D341Med (cell line): ENCODE measurements around the gene ZNF467.

ENCODE experiments used
- DNase-seq: peaks from one replicate; pipeline ENCODE4 v3.0.0; 2012; ENCODE audit warnings: low spot score

The ZNF467 gene

GRCh38 chr7:149748076-149748874 lies 25.1 kb downstream of the ZNF467 start:
- no peak for DNase-seq

- DNase-seq = no peak
Measured at GRCh38 chr7:149743476-149744255, 29.7 kb downstream of the ZNF467 start.

- DNase-seq = peak; percentile 85
Measured at GRCh38 chr7:149742075-149742701, 31.2 kb downstream of the ZNF467 start.

- DNase-seq = peak; percentile 52
Measured at GRCh38 chr7:149741629-149742028, 31.8 kb downstream of the ZNF467 start.

GRCh38 chr7:149736478-149737360 lies 36.7 kb downstream of the ZNF467 start:
- DNase-seq = no peak

GRCh38 chr7:149735779-149736477 lies 37.5 kb downstream of the ZNF467 start:
- DNase-seq = no peak

GRCh38 chr7:149735181-149735602 lies 38.2 kb downstream of the ZNF467 start:
- DNase-seq = no peak

- no peak for DNase-seq
Measured at GRCh38 chr7:149734791-149735075, 38.7 kb downstream of the ZNF467 start.

- no peak for DNase-seq
Measured at GRCh38 chr7:149733924-149734790, 39.2 kb downstream of the ZNF467 start.

- DNase-seq = no peak
Measured at GRCh38 chr7:149733131-149733923, 40.1 kb downstream of the ZNF467 start.

- no peak for DNase-seq
Measured at GRCh38 chr7:149732611-149733010, 40.8 kb downstream of the ZNF467 start.

- no peak for DNase-seq
Measured at GRCh38 chr7:149732111-149732561, 41.3 kb downstream of the ZNF467 start.

GRCh38 chr7:149731207-149731955 lies 42.0 kb downstream of the ZNF467 start:
- no peak for DNase-seq

GRCh38 chr7:149729983-149730801 lies 43.2 kb downstream of the ZNF467 start:
- DNase-seq = no peak

GRCh38 chr7:149729586-149729982 lies 43.8 kb downstream of the ZNF467 start:
- DNase-seq = no peak

- no peak for DNase-seq
Measured at GRCh38 chr7:149728491-149729375, 44.7 kb downstream of the ZNF467 start.
